Bronchial epithelial cell (primary cell): ENCODE data around the gene UTP11. TPM values are rescaled to one million over a fixed set of nuclear protein-coding genes. Genes with fewer than 3 reads are reported as not detected.
A peak's percentile ranks its signal among the peaks of the same experiment; 100 is the strongest.

Source experiments
- DNase-seq: peaks from one replicate; pipeline ENCODE4 v3.0.0-alpha.2; 2010; ENCODE audit warnings: low read depth
- FAIRE-seq: peaks from 2 replicates; lab custom pipeline; 2011; peaks lifted over from hg19 to GRCh38; lab: Jason Lieb, UNC
- H3K27me3 ChIP-seq: 2 replicates; pipeline ENCODE4 v1.5.1; 2011; ENCODE audit warnings: low read length; ENCODE audit not compliant: control insufficient read depth, insufficient read depth
- H3K36me3 ChIP-seq: 2 replicates; pipeline ENCODE4 v1.5.1; 2011; ENCODE audit warnings: low read length; ENCODE audit not compliant: control insufficient read depth, insufficient read depth
- H3K4me3 ChIP-seq: 2 replicates; pipeline ENCODE4 v1.5.1; 2011; ENCODE audit warnings: mild to moderate bottlenecking, low read depth, low read length, control low read depth
- total RNA-seq: library from RNA; depleted of rRNA; stranded (reverse); fragments of >200 nt; gene quantifications from 2 replicates; pipeline ENCODE4 v1.2.1, GENCODE V29; 2014
- TF ChIP-seq, protein P1 (sequence below): IDR thresholded peaks from 2 replicates; pipeline ENCODE4 v1.5.1; 2011; ENCODE audit warnings: mild to moderate bottlenecking, moderate library complexity, low read length, control low read depth, inconsistent platforms; ENCODE audit not compliant: insufficient read depth, severe bottlenecking

Gene UTP11
- total RNA-seq, 1 donor from 2014 or later, result 20.5 TPM

DNA sequence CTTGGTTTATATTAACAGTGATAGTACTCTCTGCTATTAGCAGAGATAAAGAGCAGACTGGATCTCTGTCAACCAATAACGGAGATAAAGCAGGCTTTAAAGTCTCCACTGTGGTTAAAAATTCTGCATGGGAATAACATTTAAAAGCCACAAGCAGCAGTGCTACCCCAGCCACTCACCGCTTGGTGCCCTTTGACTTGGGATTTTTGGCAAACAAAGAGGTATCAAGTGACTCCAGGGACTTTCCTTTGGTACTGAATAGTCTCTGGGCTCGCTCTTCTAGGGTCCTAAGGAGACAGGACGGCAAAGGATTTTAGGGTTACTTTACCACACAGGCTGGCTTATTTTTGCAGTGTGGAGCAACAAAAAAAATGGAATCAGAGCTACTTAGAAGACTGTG lies 34.0 kb upstream of the UTP11 start:
- Histone ChIP-seq H3K4me3 (no peak overlapping the region), H3K36me3 (peaks cover 20% of the 10 kb centered on the region), H3K27me3 (no peaks in the 10 kb centered on the region)
- no peak for DNase-seq
- TF ChIP-seq, protein P1, sequence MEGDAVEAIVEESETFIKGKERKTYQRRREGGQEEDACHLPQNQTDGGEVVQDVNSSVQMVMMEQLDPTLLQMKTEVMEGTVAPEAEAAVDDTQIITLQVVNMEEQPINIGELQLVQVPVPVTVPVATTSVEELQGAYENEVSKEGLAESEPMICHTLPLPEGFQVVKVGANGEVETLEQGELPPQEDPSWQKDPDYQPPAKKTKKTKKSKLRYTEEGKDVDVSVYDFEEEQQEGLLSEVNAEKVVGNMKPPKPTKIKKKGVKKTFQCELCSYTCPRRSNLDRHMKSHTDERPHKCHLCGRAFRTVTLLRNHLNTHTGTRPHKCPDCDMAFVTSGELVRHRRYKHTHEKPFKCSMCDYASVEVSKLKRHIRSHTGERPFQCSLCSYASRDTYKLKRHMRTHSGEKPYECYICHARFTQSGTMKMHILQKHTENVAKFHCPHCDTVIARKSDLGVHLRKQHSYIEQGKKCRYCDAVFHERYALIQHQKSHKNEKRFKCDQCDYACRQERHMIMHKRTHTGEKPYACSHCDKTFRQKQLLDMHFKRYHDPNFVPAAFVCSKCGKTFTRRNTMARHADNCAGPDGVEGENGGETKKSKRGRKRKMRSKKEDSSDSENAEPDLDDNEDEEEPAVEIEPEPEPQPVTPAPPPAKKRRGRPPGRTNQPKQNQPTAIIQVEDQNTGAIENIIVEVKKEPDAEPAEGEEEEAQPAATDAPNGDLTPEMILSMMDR, result no peak
- FAIRE-seq, result no peak

DNA sequence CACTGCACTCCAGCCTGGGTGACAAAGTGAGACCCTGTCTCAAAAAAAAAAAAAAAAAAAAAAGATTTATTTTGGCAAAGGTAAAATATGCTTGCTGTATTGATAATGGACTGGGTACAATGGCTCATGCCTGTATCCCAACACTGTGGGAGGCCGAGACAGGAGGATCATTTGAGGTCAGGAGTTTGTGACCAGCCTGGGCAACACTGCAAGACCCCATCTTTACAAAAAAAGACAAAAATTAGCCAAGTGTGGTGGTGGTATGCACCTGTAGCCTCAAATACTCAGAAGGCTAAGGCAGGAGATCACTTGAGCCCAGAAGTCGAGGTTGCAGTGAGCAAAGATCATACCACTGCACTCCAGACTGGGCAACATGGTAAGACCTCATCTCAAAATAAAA lies 29.0 kb upstream of the UTP11 start:
- no peak for DNase-seq
- peaks cover 29% of the 10 kb centered on the region for H3K36me3 ChIP-seq
- TF ChIP-seq, protein P1, result no peak
- H3K4me3 ChIP-seq, result no peak overlapping the region
- no peak for FAIRE-seq
- H3K27me3 ChIP-seq, result no peaks in the 10 kb centered on the region

DNA sequence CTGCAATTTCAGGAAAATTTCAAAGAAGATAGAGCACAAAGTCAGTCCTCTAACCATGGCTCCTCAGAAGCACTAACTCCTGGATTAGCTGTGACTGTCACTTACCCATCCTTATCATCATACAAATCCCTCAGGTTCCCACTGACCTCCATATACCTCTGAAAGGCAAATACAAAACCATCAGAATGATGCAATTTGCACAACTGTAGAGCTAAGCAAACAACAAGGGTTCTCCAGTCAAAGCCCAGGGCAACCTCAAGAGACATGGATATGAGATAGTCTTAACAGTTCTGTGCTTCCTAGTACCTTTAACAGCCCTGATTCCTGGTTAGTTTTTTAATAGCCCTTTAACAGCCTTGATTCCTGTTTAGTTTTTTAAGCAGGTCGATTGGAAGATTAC lies 24.9 kb upstream of the UTP11 start:
- TF ChIP-seq, protein P1, result no peak
- DNase-seq (no peak), FAIRE-seq (no peak)
- Histone ChIP-seq H3K4me3 (no peak overlapping the region), H3K27me3 (no peaks in the 10 kb centered on the region), H3K36me3 (peaks cover 18% of the 10 kb centered on the region)

DNA sequence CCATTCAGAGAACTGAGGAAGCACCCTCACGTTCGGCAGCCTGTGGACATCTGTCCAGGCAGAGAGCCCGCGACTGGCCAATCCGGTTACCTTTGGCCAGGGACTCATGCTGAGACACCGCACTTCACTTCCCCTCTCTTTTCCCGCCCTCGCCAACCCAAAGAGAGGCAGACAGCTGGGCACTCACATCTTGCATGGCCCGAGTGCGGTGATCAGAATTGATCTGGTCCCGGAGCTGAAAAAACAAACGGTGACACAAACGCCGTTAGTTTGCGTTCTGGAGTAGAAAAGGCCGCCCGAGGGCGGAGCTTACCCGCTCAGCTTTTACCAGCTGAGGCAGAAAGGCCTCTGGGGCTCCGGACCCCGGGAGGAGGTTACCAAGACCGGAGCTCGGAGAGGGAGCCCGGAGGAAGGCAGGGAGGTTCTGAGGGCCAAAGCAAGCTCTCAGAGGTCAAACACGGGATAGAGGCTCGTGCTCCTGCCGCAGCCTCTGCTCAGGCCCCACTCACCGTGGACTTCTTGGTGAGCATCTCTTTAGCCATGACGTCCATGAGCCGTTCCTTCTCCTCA lies 23.1 kb upstream of the UTP11 start:
- no peak for FAIRE-seq
- TF ChIP-seq, protein P1, result no peak
- peak; percentile 20 for DNase-seq
- H3K27me3 ChIP-seq, result no peaks in the 10 kb centered on the region
- H3K4me3 ChIP-seq, result peak overlapping the region; percentile 79
- peaks cover 11% of the 10 kb centered on the region for H3K36me3 ChIP-seq

DNA sequence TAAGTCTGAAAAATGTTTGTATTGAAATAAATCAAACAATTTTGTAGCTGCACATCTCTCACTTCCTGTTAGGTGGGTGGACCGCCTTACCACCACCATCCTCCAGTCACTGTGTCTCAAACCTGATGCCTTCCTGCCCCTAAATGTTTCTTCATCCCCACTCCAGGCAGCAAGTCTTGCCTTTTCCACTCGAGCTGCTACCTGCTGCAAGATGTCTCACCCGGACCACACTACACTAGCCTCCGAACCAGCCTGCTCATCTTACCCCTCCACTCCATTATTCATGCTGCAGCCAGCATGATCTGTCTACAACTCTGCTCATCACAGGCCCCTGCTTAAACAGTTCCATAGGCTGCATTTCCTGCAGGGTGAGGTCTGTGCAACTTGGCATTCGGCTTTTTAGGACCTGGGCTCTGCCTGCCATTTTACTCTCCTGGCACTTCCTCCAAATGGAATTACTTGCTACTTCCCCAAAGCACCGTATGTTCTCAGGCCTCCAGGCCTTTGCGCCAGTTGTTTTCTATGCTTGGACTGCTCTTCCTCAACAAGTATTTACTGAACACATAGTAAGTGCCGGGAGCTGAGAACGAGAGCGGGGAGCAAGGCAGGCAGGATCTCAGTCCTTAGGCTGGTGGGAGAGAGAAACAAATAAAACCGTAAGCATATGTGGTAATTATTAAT lies 17.5 kb upstream of the UTP11 start:
- TF ChIP-seq, protein P1, result no peak
- Histone ChIP-seq H3K4me3 (no peak overlapping the region), H3K27me3 (no peaks in the 10 kb centered on the region), H3K36me3 (peaks cover 1% of the 10 kb centered on the region)
- FAIRE-seq (no peak), DNase-seq (no peak)
